Loucy (cell line): Measurements from ENCODE around the gene ACAT2.

Experiments
- H2AFZ ChIP-seq: fragments of 200-600 bp; sonication (generic); 2 replicates; pipeline ENCODE4 v1.6.0; 2016; ENCODE audit warnings: antibody characterized with exemption, mild to moderate bottlenecking, low read length, moderate library complexity
- H3F3A ChIP-seq: fragments of 200-600 bp; 2 replicates; pipeline ENCODE4 v1.6.0; 2016; ENCODE audit warnings: antibody characterized with exemption, low read depth, mild to moderate bottlenecking
- H3K27me3 ChIP-seq: fragments of 200-600 bp; sonication (generic); 2 replicates; pipeline ENCODE4 v1.6.1; 2014; ENCODE audit warnings: low read length, mild to moderate bottlenecking; ENCODE audit not compliant: insufficient read depth, poor library complexity, severe bottlenecking
- H3K36me3 ChIP-seq: fragments of 200-600 bp; sonication (generic); 2 replicates; pipeline ENCODE4 v1.6.1; 2016; ENCODE audit warnings: low read length; ENCODE audit not compliant: insufficient read depth
- H3K4me1 ChIP-seq: fragments of 200-600 bp; sonication (generic); 2 replicates; pipeline ENCODE4 v1.5.1; 2014; ENCODE audit warnings: low read length, mild to moderate bottlenecking; ENCODE audit not compliant: insufficient read depth, poor library complexity, severe bottlenecking
- H3K4me2 ChIP-seq: fragments of 200-600 bp; sonication (generic); 2 replicates; pipeline ENCODE4 v1.6.0; 2014; ENCODE audit warnings: antibody characterized with exemption, low read length, low read depth, mild to moderate bottlenecking; ENCODE audit not compliant: poor library complexity, severe bottlenecking
- H3K4me3 ChIP-seq: fragments of 200-600 bp; sonication (generic); 2 replicates; pipeline ENCODE4 v1.5.1; 2014; ENCODE audit warnings: low read length, mild to moderate bottlenecking, mixed read lengths; ENCODE audit not compliant: poor library complexity, severe bottlenecking
- H3K79me2 ChIP-seq: fragments of 200-600 bp; sonication (generic); 2 replicates; pipeline ENCODE4 v1.6.1; 2014; ENCODE audit warnings: low read length; ENCODE audit not compliant: insufficient read depth
- H3K9ac ChIP-seq: fragments of 200-600 bp; sonication (generic); 2 replicates; pipeline ENCODE4 v1.6.0; 2014; ENCODE audit warnings: mild to moderate bottlenecking, low read depth, low read length, moderate library complexity; ENCODE audit not compliant: poor library complexity, severe bottlenecking
- H3K9me2 ChIP-seq: fragments of 200-600 bp; sonication (generic); replicated peaks from 2 replicates; pipeline ENCODE4 v1.6.1; 2016; ENCODE audit warnings: low read depth, low read length, mixed read lengths
- H3K9me3 ChIP-seq: fragments of 200-600 bp; sonication (generic); 2 replicates; pipeline ENCODE4 v1.6.1; 2014; ENCODE audit warnings: mild to moderate bottlenecking, antibody characterized with exemption, low read length, low read depth; ENCODE audit not compliant: insufficient read depth
- H4K20me1 ChIP-seq: fragments of 200-600 bp; sonication (generic); 2 replicates; pipeline ENCODE4 v1.6.0; 2014; ENCODE audit warnings: antibody characterized with exemption, low read length, mild to moderate bottlenecking; ENCODE audit not compliant: insufficient read depth, poor library complexity, severe bottlenecking
- EZH2phosphoT487 ChIP-seq: fragments of 200-600 bp; IDR thresholded peaks from 2 replicates; pipeline ENCODE4 v1.6.1; 2018; ENCODE audit warnings: antibody characterized with exemption, mild to moderate bottlenecking, moderate library complexity, borderline replicate concordance
- TF ChIP-seq, protein P1 (sequence below): fragments of 200-600 bp; sonication (generic); conservative IDR thresholded peaks from 2 replicates; pipeline ENCODE4 v1.5.1; 2014; ENCODE audit warnings: mild to moderate bottlenecking, antibody characterized with exemption, low read length

Gene ACAT2

DNA sequence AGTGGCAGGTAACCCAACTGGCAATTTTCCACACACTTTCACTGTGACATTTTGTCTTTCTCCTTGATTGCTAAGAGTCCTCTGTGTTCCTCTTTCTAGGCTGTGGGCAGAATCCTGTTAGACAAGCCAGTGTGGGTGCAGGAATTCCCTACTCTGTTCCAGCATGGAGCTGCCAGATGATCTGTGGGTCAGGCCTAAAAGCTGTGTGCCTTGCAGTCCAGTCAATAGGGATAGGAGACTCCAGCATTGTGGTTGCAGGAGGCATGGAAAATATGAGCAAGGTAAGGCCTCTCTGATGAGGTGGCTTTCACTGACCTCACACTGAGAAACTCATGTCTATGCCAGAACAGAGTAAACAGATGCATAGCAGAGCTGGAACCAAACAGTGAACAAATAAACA is 5.1 kb downstream of the ACAT2 start:
- Histone ChIP-seq H3K9ac (peak overlapping the region; percentile 19), H3K36me3 (peaks cover 51% of the 10 kb centered on the region; the same call in 1 of the 2 replicates), H3K9me2 (no peaks in the 10 kb centered on the region), H4K20me1 (peaks cover 16% of the 10 kb centered on the region), H2AFZ (no peak overlapping the region), H3K4me2 (peak overlapping the region; percentile 86), H3K9me3 (no peaks in the 10 kb centered on the region), H3K79me2 (peaks cover 57% of the 10 kb centered on the region), H3K27me3 (no peaks in the 10 kb centered on the region), H3K4me1 (peaks cover 19% of the 10 kb centered on the region), H3K4me3 (peak overlapping the region; percentile 1), H3F3A (no peaks in the 10 kb centered on the region)
- TF ChIP-seq, protein P1, sequence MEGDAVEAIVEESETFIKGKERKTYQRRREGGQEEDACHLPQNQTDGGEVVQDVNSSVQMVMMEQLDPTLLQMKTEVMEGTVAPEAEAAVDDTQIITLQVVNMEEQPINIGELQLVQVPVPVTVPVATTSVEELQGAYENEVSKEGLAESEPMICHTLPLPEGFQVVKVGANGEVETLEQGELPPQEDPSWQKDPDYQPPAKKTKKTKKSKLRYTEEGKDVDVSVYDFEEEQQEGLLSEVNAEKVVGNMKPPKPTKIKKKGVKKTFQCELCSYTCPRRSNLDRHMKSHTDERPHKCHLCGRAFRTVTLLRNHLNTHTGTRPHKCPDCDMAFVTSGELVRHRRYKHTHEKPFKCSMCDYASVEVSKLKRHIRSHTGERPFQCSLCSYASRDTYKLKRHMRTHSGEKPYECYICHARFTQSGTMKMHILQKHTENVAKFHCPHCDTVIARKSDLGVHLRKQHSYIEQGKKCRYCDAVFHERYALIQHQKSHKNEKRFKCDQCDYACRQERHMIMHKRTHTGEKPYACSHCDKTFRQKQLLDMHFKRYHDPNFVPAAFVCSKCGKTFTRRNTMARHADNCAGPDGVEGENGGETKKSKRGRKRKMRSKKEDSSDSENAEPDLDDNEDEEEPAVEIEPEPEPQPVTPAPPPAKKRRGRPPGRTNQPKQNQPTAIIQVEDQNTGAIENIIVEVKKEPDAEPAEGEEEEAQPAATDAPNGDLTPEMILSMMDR = no peak
- TF ChIP-seq EZH2phosphoT487 = no peak

DNA sequence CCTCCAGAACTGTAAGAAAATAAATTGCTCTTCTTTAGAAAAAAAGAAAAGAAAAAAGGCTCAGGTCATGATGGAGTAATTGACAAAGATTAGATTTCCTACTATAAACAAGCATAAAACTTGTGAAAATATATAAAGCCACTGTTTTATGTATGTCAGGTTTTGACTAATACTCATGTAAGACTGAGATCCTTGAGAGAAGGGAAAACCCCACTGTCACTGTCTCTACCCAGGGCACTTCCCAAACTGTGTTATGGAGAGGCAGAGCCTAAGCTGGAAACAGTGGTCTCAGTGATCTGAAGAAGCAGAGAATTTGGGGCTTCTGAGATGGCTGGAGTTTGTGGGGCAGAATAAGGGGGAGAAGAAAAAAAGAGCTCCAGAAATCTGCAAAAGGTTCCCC is 7.6 kb downstream of the ACAT2 start:
- H3K27me3 ChIP-seq = no peaks in the 10 kb centered on the region
- no peak overlapping the region for H3K9ac ChIP-seq
- TF ChIP-seq, protein P1 = no peak
- TF ChIP-seq EZH2phosphoT487 = no peak
- peaks cover 54% of the 10 kb centered on the region; the same call in 1 of the 2 replicates for H3K36me3 ChIP-seq
- peaks cover 16% of the 10 kb centered on the region for H4K20me1 ChIP-seq
- H3K4me3 ChIP-seq = no peak overlapping the region
- H3K4me1 ChIP-seq = peaks cover 11% of the 10 kb centered on the region
- no peak overlapping the region for H2AFZ ChIP-seq
- H3F3A ChIP-seq = no peaks in the 10 kb centered on the region
- no peaks in the 10 kb centered on the region for H3K9me3 ChIP-seq
- peaks cover 38% of the 10 kb centered on the region for H3K79me2 ChIP-seq
- peak overlapping the region; percentile 86 for H3K4me2 ChIP-seq
- H3K9me2 ChIP-seq = no peaks in the 10 kb centered on the region

DNA sequence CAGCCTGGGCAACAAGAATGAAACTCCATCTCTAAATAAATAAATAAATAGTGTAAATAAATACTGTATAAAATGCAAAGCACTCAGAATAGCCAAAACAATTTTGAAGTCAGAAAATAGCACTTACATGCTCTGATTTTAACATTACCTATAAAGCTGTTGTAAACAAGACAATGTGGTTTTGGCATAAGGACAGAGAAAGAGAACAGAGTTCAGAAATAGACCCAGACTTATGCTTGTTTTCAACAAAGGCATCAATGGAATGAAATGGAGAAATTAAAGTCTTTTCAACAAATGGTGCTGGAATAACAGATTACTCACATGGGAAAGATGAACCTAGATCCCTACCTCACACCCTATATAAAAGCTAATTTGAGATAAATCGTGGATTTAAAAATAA is 10.4 kb downstream of the ACAT2 start:
- H3K9me3 ChIP-seq = no peaks in the 10 kb centered on the region
- H3K79me2 ChIP-seq = peaks cover 11% of the 10 kb centered on the region; the same call in 1 of the 2 replicates
- TF ChIP-seq EZH2phosphoT487 = no peak
- TF ChIP-seq, protein P1 = no peak
- no peaks in the 10 kb centered on the region for H3K4me1 ChIP-seq
- H3K4me2 ChIP-seq = no peak overlapping the region
- H3K27me3 ChIP-seq = no peaks in the 10 kb centered on the region
- H3F3A ChIP-seq = no peaks in the 10 kb centered on the region
- no peak overlapping the region for H3K4me3 ChIP-seq
- H3K9ac ChIP-seq = no peak overlapping the region
- H2AFZ ChIP-seq = no peak overlapping the region
- H4K20me1 ChIP-seq = peaks cover 11% of the 10 kb centered on the region
- H3K36me3 ChIP-seq = peaks cover 66% of the 10 kb centered on the region; the same call in 1 of the 2 replicates
- H3K9me2 ChIP-seq = no peaks in the 10 kb centered on the region
